Hair follicular keratinocyte (primary cell): ENCODE data around the gene PRAMEF9. TPM values are rescaled to one million over a fixed set of nuclear protein-coding genes. Genes with fewer than 3 reads are reported as not detected.

ENCODE experiments used
- total RNA-seq: library from RNA; depleted of rRNA; stranded (reverse); fragments of >200 nt; gene quantifications from 2 replicates; pipeline ENCODE4 v1.2.3, GENCODE V29; 2015

The PRAMEF9 gene
- total RNA-seq, result not detected in 2 replicates

DNA sequence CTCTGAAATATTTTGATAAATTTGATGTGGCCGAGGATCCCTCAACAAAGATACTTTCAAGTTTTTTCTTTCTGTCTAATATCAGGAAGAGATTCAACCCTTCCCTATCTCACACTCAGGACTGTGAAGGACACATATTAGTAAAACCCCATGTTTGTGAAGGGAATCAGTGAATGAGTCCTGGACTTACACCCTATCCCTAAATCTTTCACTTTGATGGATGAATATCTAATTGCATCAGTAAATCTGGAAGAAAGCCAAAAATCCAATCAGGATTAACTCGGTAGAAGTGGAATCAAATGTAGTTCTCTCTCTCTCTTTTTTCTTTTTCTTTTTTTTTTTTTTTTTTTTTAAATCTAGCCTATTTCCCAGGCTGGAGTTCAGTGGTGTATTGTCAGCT is at the start of gene PRAMEF9:
PRAMEF9 (plus strand) TSS at position 301 of the 400 bp plus-strand sequence. CDS start 3,433 bp downstream, outside the sequence.

GRCh38 chr1:13155909-13156308 is 15.7 kb upstream of the PRAMEF9 start, which contains the start of gene PRAMEF26:
Gene PRAMEF26 (minus strand): TSS chr1:13156009. CDS start chr1:13153095, 2,914 bp downstream.

DNA sequence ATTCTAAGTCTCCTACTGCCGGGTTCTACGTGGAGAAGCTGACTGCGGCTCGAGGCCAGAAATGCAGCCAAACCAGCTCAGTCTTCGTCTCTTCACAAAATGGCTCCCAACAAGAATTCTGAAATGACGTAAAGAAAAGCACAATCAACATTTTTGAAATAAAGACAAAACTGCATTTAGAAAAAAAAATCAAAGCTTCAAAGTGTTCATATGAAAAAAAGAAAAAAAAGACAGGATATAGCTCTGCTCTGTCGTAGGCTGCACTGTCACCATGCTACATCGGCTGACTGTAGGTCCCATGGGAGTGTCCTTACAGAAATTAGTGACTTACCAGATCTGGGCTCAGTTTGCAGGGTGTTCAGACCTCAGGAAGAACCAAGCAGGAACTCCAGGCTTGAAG is 6.1 kb upstream of the PRAMEF9 start, which contains the start of gene HNRNPCL4:
HNRNPCL4 (minus strand) TSS at position 101 of the 400 bp plus-strand sequence. CDS start 164 bp downstream, outside the sequence.

GRCh38 chr1:13201309-13201708 is 29.7 kb downstream of the PRAMEF9 start, which contains the start of gene PRAMEF13:
Gene PRAMEF13 (minus strand): TSS chr1:13201409. CDS start chr1:13199589, 1,820 bp downstream.

GRCh38 chr1:13225675-13226204 is 54.1 kb downstream of the PRAMEF9 start, which contains the start of gene PRAMEF18:
Gene PRAMEF18 (minus strand): TSS chr1:13226154. CDS start chr1:13226106, 48 bp downstream.

Other genes with a start within 250 kb of the PRAMEF9 start
- gene PRAMEF6, start 224.3 kb upstream of the PRAMEF9 start, total RNA-seq, result not detected in 2 replicates
- not detected in 2 replicates for gene PRAMEF27, start 115.3 kb upstream of the PRAMEF9 start, total RNA-seq
- not detected in 2 replicates for gene HNRNPCL3, start 111.1 kb upstream of the PRAMEF9 start, total RNA-seq
- gene PRAMEF25, start 101.1 kb upstream of the PRAMEF9 start, total RNA-seq, result not detected in 2 replicates
- not detected in 2 replicates for gene HNRNPCL2, start 55.0 kb upstream of the PRAMEF9 start, total RNA-seq
- gene PRAMEF26, start 15.8 kb upstream of the PRAMEF9 start, total RNA-seq, result not detected in 2 replicates
- gene HNRNPCL4, start 6.2 kb upstream of the PRAMEF9 start, total RNA-seq, result not detected in 2 replicates
- not detected in 2 replicates for gene PRAMEF13, start 29.6 kb downstream of the PRAMEF9 start, total RNA-seq
- not detected in 2 replicates for gene PRAMEF18, start 54.3 kb downstream of the PRAMEF9 start, total RNA-seq
- not detected in 2 replicates for gene PRAMEF5, start 82.3 kb downstream of the PRAMEF9 start, total RNA-seq
- gene PRAMEF8, start 113.3 kb downstream of the PRAMEF9 start, total RNA-seq, result not detected in 2 replicates
- gene PRAMEF33, start 131.7 kb downstream of the PRAMEF9 start, total RNA-seq, result not detected in 2 replicates
- not detected in 2 replicates for gene PRAMEF15, start 143.7 kb downstream of the PRAMEF9 start, total RNA-seq
- gene PRAMEF14, start 175.3 kb downstream of the PRAMEF9 start, total RNA-seq, result not detected in 2 replicates
- gene PRAMEF19, start 200.1 kb downstream of the PRAMEF9 start, total RNA-seq, result not detected in 2 replicates
- gene PRAMEF17, start 217.8 kb downstream of the PRAMEF9 start, total RNA-seq, result not detected in 2 replicates
- gene PRAMEF20, start 238.6 kb downstream of the PRAMEF9 start, total RNA-seq, result not detected in 2 replicates